Adipose tissue (tissue), 3 donors: ENCODE measurements around the gene MSH6. TPM values are rescaled to one million over a fixed set of nuclear protein-coding genes. Genes with fewer than 3 reads are reported as not detected.

Experiments used
- H3K27ac ChIP-seq: one replicate; pipeline ENCODE4 v1.5.1; 2013; ENCODE audit warnings: low read depth, low read length
- WGBS, 3 donors: extraction: QIAGEN DNeasy Blood & Tissue Kit; methylation state at CpG; one replicate each; pipeline ENCODE4 v1.1.7; 2013; 5-methylcytosine and 5-hydroxymethylcytosine counted together
- polyA plus RNA-seq, 3 donors: library from polyadenylated mRNA; stranded (reverse); fragments of 200-250 nt; gene quantifications; one replicate each; pipeline ENCODE4 v1.2.3, GENCODE V29; 2013
- donor health status: healthy with polysubstance abuse.
- donor health status: Bipolar disorder and iron deficiency.
- donor health status: healthy.

The MSH6 gene
- polyA plus RNA-seq = 10 to 100 TPM in 2 of 3 donors, 1 to 10 TPM in 1; 7.6 to 11.9 (median 10.0) TPM

DNA sequence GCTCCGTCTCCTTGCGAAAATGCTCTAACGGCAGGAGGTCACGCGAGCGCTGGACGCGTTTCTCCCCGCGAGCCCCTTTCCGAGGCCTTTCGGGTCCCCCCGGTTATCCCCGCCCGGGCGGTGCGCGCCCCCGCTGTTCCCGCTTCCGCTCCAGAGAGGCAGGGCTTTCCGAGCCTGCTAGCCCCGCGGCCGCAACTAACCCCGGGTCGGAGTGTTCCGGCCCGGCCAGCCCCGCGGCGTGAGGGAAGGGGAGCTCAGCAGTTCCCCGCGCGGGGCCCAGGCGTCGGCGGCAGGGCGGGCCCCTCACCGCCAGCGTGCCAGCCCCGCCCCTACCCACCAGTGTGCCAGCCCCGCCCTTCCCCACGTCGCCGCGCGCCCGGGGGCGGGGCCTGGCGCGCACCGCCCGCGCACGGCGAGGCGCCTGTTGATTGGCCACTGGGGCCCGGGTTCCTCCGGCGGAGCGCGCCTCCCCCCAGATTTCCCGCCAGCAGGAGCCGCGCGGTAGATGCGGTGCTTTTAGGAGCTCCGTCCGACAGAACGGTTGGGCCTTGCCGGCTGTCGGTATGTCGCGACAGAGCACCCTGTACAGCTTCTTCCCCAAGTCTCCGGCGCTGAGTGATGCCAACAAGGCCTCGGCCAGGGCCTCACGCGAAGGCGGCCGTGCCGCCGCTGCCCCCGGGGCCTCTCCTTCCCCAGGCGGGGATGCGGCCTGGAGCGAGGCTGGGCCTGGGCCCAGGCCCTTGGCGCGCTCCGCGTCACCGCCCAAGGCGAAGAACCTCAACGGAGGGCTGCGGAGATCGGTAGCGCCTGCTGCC lies at the start of gene MSH6:
Gene MSH6, plus strand, starts transcription at position 475 of the 815 bp plus-strand sequence. Its CDS starts 89 bp downstream, at position 564.
- WGBS, 3 donors = 1% methylated on average over 81 to 98 of the region's 98 CpGs
- H3K27ac ChIP-seq = peak within 1 kb of the TSS; percentile 21

DNA sequence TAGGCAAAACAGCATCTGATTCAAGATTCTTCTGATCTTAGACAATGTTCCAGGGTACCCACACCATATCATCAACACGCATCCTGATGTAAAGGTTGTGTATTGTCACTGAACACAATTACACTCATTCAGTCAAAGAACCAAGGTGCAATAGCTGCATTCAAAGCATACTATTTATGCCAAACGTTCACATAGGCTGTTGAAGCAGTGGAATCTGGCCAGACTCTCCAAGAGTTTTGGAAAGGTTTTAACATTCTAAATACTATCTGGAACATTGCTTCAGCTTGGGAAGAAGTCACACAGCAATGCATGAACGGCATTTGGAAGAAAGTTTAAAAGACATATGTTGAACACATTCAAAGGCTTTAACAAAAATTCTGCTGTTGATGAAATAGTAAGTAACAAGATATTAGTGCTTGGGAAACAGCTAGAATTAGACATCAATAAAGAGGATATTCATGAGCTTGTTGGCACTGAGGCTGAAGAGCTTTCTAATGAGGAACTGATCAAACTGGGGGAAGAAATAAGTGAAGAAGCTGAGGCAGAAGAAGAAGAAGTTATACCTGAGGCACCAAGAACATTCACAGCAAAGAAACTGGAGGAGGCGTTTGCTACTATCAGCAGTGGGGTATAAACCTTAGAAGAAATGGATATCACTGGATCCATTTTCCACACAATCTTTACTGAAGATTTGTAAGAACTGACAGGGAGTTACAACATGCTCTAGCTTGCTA lies 47.6 kb upstream of the MSH6 start:
- H3K27ac ChIP-seq = no peak overlapping the region
- WGBS, 3 donors = 55 to 69% (median 67%) methylated on average over 4 of the region's 4 CpGs

DNA sequence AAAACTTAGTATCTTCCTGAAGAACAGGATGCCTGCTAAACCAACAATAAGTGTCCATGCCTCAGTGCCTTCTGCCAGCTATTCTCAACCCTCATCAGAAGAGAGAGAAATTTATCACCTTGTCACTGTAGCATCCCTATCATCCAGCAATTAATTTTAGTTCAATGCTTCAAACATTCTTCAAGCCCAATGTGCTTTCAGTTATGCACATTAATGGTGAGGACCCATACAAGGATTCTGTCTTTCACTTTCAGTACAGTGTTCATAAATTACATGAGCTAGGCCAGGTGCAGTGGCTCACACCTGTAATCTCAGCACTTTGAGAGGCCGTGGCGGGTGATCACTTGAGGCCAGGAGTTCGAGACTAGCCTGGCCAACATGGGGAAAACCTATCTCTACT lies 47.0 kb upstream of the MSH6 start:
- WGBS, 3 donors = 89 to 97% (median 91%) methylated on average over 3 of the region's 3 CpGs
- no peak overlapping the region for H3K27ac ChIP-seq

DNA sequence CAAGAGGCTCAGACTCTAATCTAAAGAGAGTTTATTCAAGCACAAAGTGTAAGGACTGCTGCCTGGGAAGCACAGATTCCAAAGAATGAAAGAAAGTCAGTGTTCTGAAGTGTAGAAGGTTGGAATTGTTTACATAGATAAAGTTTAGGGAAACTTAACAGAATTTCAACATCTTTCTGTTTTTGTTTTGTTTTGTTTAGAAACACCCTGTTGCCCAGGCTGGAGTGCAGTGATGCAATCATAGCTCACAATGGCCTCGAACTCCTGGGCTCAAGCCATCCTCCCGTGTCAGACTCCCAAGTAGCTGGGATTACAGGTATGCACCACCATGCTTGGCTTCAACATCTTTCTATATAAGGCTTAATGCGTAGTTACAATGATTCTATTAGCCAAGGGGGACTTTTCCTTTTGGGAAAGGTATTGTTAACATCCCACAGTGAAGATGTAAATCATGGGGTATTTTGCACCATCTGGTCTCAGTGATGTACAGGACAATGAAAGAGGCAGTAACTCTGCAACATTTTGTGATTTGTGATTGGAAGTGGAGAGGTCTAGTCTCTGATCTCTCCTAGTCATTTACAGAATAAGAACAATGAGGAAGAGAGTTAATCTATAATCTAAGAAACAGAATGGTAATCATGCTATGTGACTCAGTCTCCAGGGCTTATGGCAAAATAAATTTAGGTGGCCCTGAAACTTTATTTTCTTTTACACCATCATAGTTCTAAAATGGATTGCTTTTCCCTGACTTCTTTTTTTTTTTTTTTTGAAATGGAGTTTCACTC lies 45.6 kb upstream of the MSH6 start:
- 68 to 79% (median 75%) methylated on average over 3 of the region's 3 CpGs for WGBS, 3 donors
- no peak overlapping the region for H3K27ac ChIP-seq

- 60 to 70% (median 65%) methylated on average over 5 of the region's 5 CpGs for WGBS, 3 donors
- H3K27ac ChIP-seq = no peak overlapping the region
These were observed 44.6 kb upstream of the MSH6 start for GRCh38 chr2:47738331-47738730.

GRCh38 chr2:47741101-47741500 lies 41.8 kb upstream of the MSH6 start:
- 50 to 73% (median 71%) methylated on average over 3 of the region's 3 CpGs for WGBS, 3 donors
- H3K27ac ChIP-seq = no peak overlapping the region

DNA sequence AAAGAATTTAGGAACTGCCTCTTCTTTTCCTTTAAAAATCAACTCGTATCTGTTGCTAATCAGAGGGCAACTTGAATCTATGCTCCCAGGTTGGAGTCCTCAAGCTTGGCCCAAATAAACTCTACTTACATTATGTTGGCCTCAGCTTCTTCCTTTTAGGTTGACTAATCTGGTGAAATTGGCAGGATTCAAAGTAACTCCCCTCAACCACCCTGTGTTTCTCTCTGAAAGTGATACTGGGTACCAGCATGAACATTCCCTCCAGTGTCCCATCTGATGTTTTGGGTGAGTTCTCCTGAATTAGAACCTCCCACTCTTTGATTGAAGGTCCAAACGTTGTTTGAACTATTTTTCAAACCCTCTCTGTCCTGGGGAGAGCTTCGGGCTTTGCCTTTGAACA lies 41.3 kb upstream of the MSH6 start:
- 31 to 70% (median 66%) methylated on average over 3 of the region's 3 CpGs for WGBS, 3 donors
- H3K27ac ChIP-seq = no peak overlapping the region

DNA sequence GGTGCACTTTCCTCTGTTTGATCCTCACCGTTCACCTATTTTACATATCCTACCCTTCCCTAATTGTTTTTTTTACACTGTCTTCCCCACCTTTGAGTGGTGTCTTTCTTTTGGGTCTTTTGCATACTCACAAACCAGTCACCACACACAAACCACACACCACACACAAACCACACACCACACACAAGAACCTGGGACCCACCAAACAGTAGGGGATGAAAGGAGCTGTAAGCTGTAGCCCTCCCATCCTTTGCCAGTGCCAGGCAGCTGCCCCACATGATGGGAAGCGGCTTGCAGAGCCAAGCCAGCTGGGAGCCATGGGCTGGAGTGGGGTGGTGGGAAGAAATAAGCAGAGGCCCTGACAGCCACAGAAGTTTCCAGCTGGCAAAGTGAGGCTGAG lies 38.9 kb upstream of the MSH6 start:
- no peak overlapping the region for H3K27ac ChIP-seq
- 71 to 82% (median 82%) methylated on average over 2 of the region's 2 CpGs for WGBS, 3 donors

- H3K27ac ChIP-seq = no peak overlapping the region
- 72 to 93% (median 87%) methylated on average over 4 of the region's 4 CpGs for WGBS, 3 donors
These were observed 35.1 kb upstream of the MSH6 start for GRCh38 chr2:47747878-47748277.

DNA sequence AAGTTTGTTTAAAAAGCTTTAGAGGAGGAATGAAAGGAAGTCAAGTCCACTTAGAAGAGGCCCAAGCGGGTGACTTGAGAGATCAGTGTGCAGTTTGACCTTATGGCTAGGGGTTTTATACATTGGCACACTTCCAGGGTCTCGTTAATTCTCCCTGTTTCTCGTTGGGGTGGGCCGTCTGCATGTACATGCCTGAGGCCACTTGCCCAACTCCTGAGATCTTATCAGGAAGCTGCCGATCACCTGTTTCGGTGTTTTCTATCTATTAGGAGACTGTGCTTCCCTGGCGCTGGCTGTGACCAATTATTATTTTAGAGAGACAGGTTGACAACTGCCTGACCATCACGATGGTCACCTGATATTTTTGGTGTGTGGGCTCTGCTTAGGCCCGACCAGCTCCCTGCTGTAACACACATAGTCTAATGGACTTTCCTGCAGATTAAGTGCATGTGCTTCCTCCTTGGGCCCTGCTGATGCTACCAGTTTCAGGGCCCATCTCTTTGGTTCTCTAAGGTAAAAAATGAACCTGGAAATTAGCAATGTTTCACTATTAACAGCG lies 31.0 kb upstream of the MSH6 start:
- WGBS, 3 donors = 66 to 72% (median 68%) methylated on average over 10 of the region's 10 CpGs
- no peak overlapping the region for H3K27ac ChIP-seq

DNA sequence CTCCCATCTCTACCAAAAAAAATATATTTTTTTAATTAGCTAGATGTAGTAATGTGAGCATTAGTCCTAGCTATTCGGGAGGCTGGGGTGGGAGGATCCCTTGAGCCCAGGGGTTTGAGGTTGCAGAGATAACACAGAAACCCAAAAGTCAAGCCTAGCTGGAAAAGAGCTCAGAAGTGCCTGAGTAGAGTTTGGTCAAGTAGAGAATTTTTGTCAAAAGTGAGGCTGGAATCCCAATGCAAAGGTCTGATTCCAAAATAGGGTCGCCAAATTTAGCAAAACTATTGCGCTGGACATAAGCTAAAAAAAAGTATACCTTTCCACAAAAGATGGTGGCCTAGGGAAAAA lies 15.5 kb upstream of the MSH6 start:
- no peak overlapping the region for H3K27ac ChIP-seq
- 40 to 61% (median 55%) methylated on average over 3 of the region's 3 CpGs for WGBS, 3 donors

- no peak overlapping the region for H3K27ac ChIP-seq
- WGBS, 3 donors = 27 to 31% (median 30%) methylated on average over 26 to 28 of the region's 28 CpGs
These were observed 14.9 kb upstream of the MSH6 start for GRCh38 chr2:47767880-47768609.

- 91 to 95% (median 93%) methylated on average over 9 of the region's 9 CpGs for WGBS, 3 donors
These were observed 13.6 kb upstream of the MSH6 start for GRCh38 chr2:47769318-47769717.

DNA sequence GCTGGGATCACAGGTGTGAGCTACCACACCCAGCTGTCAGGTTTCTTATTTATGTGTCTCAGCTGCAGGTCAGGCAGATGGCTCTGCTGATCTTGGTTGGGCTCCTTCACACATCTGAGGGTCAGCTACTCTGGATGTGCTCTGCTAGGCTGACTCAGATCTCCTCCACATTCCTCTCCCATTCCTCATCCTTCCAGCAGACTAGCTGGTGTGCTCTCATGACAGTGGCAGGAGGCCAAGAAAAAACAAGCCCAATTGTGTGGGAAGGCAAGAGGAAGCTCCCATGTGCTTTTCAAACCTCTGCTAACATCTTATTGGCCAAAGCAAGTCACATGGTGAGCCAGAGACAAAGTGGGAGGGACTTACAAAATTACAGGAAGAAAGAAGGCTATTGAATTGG lies 11.7 kb upstream of the MSH6 start:
- H3K27ac ChIP-seq = no peak overlapping the region

More at GRCh38 chr2:47769318-47769717, 13.6 kb upstream of the MSH6 start:
- H3K27ac ChIP-seq = no peak overlapping the region

- 93 to 100% (median 99%) methylated on average over 2 of the region's 2 CpGs for WGBS, 3 donors
- no peak overlapping the region for H3K27ac ChIP-seq
These were observed 10.6 kb upstream of the MSH6 start for GRCh38 chr2:47772343-47772742.

DNA sequence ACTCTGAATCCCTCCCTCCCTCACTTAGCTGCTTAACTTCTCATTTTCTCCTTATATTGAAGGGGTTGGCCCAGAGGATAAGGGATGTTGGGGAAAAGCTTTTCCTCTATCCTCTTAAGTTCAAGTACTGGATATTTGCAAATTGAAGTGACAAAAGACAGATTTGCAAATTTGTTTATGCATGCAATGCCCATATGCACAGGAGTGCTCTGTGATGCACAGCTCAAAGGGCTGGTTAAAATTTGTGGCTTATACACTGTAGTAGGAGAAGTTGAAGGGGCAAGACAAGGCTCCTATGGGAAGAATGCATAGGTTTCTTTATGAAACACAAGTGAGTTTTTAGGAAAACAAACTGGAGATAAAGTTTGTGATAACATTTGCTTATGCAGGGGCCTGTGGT lies 8.4 kb upstream of the MSH6 start:
- no peak overlapping the region for H3K27ac ChIP-seq

- WGBS, 3 donors = 36 to 87% (median 87%) methylated on average over 13 of the region's 13 CpGs
- H3K27ac ChIP-seq = no peak overlapping the region
These were observed 5.5 kb upstream of the MSH6 start for GRCh38 chr2:47777277-47777937.
